ENCODE measurements around the gene FBLN7. TPM values are rescaled to one million over a fixed set of nuclear protein-coding genes. Genes with fewer than 3 reads are reported as not detected.
"Not testable (repeated sequence)": the region's sequence is repeated elsewhere in the genome, so short reads cannot be mapped to it uniquely, and the experiment has no call there.

The FBLN7 gene
- total RNA-seq, 2 experiments from 2014 or later = 7.9 to 8.3 TPM

DNA sequence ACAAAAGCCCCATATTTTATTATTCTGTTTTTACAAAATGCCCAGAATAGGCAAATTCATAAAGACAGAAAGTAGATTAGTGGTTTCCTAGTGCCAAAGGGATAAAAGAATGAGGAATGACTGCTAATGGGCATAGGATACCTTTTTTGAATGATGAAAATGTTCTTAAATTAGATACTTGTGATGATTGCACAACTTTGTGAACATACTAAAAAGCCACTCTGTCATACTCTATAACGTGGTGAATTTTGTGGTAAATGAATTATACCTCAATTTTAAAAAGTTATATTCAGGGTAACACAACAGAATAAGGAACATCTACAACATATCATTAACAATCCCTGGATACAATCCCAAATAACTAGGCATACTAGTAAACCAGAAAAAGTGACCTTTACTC is 9.1 kb upstream of the FBLN7 start:
- no peak overlapping the region for H3K27ac Mint-ChIP-seq
- no peak overlapping the region for H3K4me3 Mint-ChIP-seq
- peaks cover 7% of the 10 kb centered on the region for H3K36me3 Mint-ChIP-seq (ENCODE audit: low read depth)
- no peaks in the 10 kb centered on the region for H3K27me3 Mint-ChIP-seq
- H3K4me1 Mint-ChIP-seq = peaks cover 6% of the 10 kb centered on the region
- ChIA-PET CTCF (no interaction called here), POLR2A (no interaction called here)
- DNase-seq = no peak
- H3K9me3 Mint-ChIP-seq = peaks cover 10% of the 10 kb centered on the region

DNA sequence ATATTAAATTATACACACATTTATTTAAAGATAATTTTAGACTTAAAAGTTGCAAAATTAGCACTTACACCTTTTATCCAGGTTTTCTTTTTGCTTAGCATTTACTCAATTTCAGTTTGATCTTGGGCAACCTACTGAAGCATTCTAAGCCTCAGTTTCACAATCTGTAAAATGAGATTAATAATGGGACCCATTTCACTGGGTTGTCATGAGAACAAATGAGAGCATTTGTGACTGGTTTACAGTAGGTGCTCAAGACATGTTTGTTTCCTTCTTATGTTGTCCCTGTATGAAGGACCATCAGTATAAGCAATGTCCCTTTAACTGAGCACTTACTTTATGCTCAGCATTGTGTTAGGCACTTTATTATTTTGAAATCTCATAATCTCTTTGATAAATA is 4.8 kb upstream of the FBLN7 start:
- Mint-ChIP-seq H3K9me3 (peaks cover 10% of the 10 kb centered on the region), H3K36me3 (ENCODE audit: low read depth) (peaks cover 6% of the 10 kb centered on the region)
- CTCF ChIA-PET = no interaction called here

DNA sequence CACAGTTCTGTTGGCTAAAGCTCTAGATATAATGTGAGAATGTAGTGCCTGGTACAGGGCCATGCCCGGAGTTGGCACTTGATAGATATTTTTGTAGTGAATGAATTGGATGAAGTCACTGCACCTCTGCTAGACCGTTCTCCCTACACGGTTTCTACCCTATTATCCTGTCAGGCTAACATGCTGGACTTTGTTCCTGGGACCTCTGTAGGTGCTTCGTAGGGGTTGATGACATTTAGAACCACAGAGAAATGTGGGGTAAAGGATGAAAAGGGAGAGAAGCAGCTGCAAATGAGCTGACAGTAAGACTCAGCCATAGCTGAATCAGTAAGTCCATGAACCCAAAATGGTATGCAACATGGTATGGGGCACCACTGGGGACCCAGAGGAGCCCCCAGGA is 4.1 kb upstream of the FBLN7 start:
- DNase-seq = no peak
- ChIA-PET POLR2A (no interaction called here), CTCF (no interaction called here)
- H3K36me3 Mint-ChIP-seq (ENCODE audit: low read depth) = peaks cover 6% of the 10 kb centered on the region
- no peak overlapping the region for H3K27ac Mint-ChIP-seq
- H3K27me3 Mint-ChIP-seq = peaks cover 17% of the 10 kb centered on the region
- H3K9me3 Mint-ChIP-seq = peaks cover 10% of the 10 kb centered on the region
- H3K4me1 Mint-ChIP-seq = peaks cover 15% of the 10 kb centered on the region
- H3K4me3 Mint-ChIP-seq = no peak overlapping the region

More for the DNA sequence above, 4.8 kb upstream of the FBLN7 start:
- no peak overlapping the region for H3K4me3 Mint-ChIP-seq
- DNase-seq = no peak
- POLR2A ChIA-PET = no interaction called here
- no peak overlapping the region for H3K27ac Mint-ChIP-seq
- peaks cover 17% of the 10 kb centered on the region for H3K27me3 Mint-ChIP-seq
- peaks cover 13% of the 10 kb centered on the region for H3K4me1 Mint-ChIP-seq

DNA sequence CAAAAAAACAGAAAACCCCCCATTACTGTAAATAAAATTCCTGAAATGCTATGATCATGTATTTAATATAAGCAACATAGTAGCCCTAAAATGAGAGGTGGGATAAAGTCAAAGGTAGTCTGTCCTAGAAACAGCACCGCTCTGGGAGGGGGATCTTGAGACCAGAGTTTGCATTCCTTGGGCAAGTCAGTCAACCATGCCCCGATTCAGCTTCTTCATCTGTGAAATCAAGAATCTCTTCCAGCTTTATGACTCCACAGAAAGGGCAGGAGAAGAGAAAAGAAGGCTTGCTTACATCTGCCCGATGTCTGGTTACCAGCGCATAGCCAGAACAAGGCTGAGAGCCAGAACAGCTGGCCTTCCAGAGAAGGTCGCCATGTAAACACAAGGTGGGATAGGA is 2.1 kb upstream of the FBLN7 start:
- no peak for DNase-seq
- ChIA-PET CTCF (interaction anchor here (2.2 kb wide), 1 partner anchor 14 kb away, joined by 6 read pairs; no protein-coding TSS in a partner anchor), POLR2A (no interaction called here)
- peaks cover 10% of the 10 kb centered on the region for H3K9me3 Mint-ChIP-seq
- H3K27ac Mint-ChIP-seq = no peak overlapping the region
- H3K36me3 Mint-ChIP-seq (ENCODE audit: low read depth) = peaks cover 3% of the 10 kb centered on the region
- H3K4me1 Mint-ChIP-seq = peaks cover 16% of the 10 kb centered on the region
- peaks cover 28% of the 10 kb centered on the region for H3K27me3 Mint-ChIP-seq
- H3K4me3 Mint-ChIP-seq = no peak overlapping the region

DNA sequence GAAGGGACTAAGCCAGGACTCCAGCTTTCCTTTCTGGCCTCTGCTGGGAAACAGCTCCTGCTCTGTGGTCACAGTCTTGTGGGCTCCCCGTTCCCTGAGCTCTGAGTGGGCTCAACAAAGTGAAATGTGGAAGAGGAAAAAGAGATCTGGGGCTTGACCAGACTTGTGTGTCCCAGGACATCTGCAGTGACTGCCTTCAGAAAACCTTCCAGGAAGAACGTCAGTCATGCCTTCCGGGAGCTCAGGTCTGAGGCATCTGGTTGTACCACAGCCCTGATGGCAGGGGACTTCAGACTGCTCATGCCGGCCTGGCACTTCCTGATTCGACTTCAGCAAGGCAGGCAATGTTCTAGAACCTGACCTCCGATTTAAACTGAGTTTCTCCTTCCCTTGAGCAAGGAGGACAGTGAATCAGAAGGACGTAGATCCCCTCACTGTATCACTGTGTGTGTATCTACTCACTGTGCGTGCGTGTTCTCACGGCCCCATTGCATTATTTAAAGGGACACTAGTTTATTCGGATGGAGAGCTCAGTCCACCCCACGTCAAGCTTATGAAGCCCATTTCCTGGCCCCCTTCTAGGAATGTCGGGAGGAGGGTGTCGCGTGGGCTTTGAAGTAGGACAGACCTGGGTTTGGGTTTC is 548 bp upstream of the FBLN7 start:
- CTCF ChIA-PET = interaction anchor here (0.5 to 2.4 kb wide), 4 partner anchors 10 to 41 kb away, joined by 3 to 6 read pairs (median 4); no protein-coding TSS in a partner anchor
- Mint-ChIP-seq H3K4me1 (peaks cover 11% of the 10 kb centered on the region), H3K27ac (no peak overlapping the region), H3K4me3 (peak overlapping the region; percentile 34), H3K36me3 (ENCODE audit: low read depth) (peaks cover 3% of the 10 kb centered on the region), H3K27me3 (peaks cover 36% of the 10 kb centered on the region), H3K9me3 (peaks cover 8% of the 10 kb centered on the region)
- DNase-seq = no peak
- POLR2A ChIA-PET = no interaction called here

DNA sequence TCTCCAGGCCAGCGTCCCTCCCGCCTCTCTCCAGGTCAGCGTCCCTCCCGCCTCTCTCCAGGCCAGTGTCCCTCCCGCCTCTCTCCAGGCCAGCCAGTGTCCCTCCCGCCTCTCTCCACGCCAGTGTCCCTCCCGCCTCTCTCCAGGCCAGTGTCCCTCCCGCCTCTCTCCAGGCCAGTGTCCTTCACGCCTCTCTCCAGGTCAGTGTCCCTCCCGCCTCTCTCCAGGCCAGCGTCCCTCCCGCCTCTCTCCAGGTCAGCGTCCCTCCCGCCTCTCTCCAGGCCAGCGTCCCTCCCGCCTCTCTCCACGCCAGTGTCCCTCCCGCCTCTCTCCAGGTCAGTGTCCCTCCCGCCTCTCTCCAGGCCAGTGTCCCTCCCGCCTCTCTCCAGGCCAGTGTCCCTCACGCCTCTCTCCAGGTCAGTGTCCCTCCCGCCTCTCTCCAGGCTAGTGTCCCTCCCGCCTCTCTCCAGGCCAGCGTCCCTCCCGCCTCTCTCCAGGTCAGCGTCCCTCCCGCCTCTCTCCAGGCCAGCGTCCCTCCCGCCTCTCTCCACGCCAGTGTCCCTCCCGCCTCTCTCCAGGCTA is 939 bp downstream of the FBLN7 start:
- CTCF ChIA-PET = interaction anchor here (2.4 kb wide), 1 partner anchor 18 kb away, joined by 5 read pairs; no protein-coding TSS in a partner anchor
- peaks cover 40% of the 10 kb centered on the region for H3K27me3 Mint-ChIP-seq
- H3K36me3 Mint-ChIP-seq (ENCODE audit: low read depth); H3K9me3 Mint-ChIP-seq; H3K4me3 Mint-ChIP-seq; DNase-seq; H3K4me1 Mint-ChIP-seq; POLR2A ChIA-PET; H3K27ac Mint-ChIP-seq: not testable (repeated sequence)

DNA sequence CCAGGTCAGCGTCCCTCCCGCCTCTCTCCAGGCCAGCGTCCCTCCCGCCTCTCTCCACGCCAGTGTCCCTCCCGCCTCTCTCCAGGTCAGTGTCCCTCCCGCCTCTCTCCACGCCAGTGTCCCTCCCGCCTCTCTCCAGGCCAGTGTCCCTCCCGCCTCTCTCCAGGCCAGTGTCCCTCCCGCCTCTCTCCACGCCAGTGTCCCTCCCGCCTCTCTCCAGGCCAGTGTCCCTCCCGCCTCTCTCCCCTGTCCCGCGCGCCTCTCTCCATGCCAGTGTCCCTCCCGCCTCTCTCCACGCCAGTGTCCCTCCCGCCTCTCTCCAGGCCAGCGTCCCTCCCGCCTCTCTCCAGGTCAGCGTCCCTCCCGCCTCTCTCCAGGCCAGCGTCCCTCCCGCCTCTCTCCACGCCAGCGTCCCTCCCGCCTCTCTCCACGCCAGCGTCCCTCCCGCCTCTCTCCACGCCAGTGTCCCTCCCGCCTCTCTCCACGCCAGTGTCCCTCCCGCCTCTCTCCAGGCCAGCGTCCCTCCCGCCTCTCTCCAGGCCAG is 1.5 kb downstream of the FBLN7 start:
- DNase-seq; H3K4me1 Mint-ChIP-seq; H3K9me3 Mint-ChIP-seq; POLR2A ChIA-PET; H3K36me3 Mint-ChIP-seq (ENCODE audit: low read depth); H3K4me3 Mint-ChIP-seq; H3K27ac Mint-ChIP-seq: not testable (repeated sequence)
- CTCF ChIA-PET = interaction anchor here (0.6 to 1.1 kb wide), 2 partner anchors 18 to 874 kb away, joined by 4 to 5 read pairs; no protein-coding TSS in a partner anchor
- peaks cover 40% of the 10 kb centered on the region for H3K27me3 Mint-ChIP-seq

DNA sequence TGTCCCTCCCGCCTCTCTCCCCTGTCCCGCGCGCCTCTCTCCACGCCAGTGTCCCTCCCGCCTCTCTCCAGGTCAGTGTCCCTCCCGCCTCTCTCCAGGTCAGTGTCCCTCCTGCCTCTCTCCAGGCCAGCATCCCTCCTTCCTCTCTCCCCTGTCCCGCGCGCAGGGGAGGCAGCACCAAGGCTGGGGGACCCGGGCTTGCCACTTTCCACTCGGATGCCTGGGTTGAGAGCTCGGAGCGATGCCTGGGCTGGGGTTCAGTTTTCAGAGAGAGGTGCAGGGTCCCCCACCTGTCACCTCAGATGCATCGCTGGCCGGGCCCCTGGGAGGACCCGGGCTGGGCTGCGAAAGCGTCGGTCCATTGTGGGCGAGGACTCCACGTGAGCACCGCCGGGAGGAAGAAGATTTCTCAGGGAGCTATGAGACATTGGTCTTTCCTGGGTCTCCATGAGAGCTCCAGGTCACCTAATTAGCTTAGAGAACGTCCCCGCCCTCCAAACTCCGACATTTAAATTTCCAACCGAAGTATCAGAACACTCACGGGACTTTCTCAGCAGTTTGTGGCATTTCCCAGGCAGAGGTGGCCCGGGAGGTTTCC is 2.1 kb downstream of the FBLN7 start:
- H3K9me3 Mint-ChIP-seq = no peaks in the 10 kb centered on the region
- peak overlapping the region; percentile 16 for H3K4me3 Mint-ChIP-seq
- H3K36me3 Mint-ChIP-seq (ENCODE audit: low read depth) = peaks cover 3% of the 10 kb centered on the region
- ChIA-PET CTCF (interaction anchor here (0.6 to 1.1 kb wide), 2 partner anchors 18 to 873 kb away, joined by 4 to 5 read pairs; no protein-coding TSS in a partner anchor), POLR2A (no interaction called here)
- no peak for DNase-seq
- peaks cover 10% of the 10 kb centered on the region for H3K4me1 Mint-ChIP-seq
- H3K27me3 Mint-ChIP-seq = peaks cover 40% of the 10 kb centered on the region
- H3K27ac Mint-ChIP-seq = no peak overlapping the region

DNA sequence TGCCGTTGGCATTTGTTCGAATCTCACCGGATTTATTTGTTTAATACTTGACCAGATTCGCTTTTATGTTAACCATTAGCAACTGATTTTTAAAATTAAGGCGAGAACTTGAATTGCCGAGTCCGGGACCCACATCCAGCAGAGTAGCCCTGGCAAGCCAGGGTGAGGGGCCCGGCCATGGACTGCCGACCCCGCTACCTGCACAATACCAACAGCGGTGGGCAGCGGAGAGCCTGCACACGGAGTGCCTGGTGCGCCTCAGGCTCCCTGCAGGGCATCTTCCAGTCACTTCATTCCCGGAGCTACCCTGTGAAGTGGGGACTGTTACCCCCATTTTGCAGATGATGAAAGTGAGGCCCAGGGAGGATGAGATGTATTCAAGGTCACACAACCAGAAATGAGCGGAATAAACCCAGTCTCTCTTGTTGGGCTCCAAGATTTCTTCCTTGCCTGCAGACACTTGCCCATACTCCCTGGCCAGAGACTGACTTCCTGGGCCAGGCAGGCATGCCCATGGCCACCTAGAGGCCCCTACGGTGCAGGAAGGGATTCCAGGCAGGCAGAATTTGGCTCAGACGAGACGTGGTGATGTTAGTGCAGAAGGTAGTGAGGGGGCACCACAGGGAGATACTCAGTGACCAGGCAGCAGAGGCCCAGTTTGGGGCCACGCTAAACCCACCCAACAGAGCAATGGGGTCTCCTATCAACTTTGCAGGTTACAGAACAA is 2.9 kb downstream of the FBLN7 start:
- CTCF ChIA-PET = interaction anchor here (1.1 kb wide), 1 partner anchor 19 kb away, joined by 4 read pairs; no protein-coding TSS in a partner anchor
- no peak overlapping the region for H3K4me3 Mint-ChIP-seq
- H3K27me3 Mint-ChIP-seq = peaks cover 39% of the 10 kb centered on the region

DNA sequence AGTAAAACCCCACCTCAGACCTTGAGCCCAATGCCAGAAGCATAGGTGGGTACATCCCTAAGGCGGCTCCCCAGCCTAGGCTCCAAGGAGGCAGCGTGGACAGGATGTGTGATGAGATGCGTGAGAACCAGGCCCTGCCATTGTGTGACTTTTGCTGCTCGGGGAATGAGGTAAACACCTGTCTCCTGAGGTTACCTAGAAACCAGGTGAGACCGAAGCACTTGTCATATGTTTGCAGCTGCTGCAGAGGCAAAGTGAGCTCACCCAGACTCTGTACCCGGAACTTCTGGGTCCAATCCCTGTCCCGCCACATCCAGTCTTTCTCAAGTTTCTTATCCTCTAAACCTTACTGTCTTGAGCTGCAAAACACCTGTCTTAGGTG is 3.4 kb downstream of the FBLN7 start:
- Mint-ChIP-seq H3K36me3 (ENCODE audit: low read depth) (peaks cover 3% of the 10 kb centered on the region), H3K4me1 (peaks cover 10% of the 10 kb centered on the region), H3K4me3 (no peak overlapping the region), H3K27me3 (peaks cover 33% of the 10 kb centered on the region), H3K27ac (no peak overlapping the region), H3K9me3 (no peaks in the 10 kb centered on the region)
- ChIA-PET POLR2A (no interaction called here), CTCF (no interaction called here)
- no peak for DNase-seq

More for the DNA sequence above, 2.9 kb downstream of the FBLN7 start:
- H3K4me1 Mint-ChIP-seq = peaks cover 10% of the 10 kb centered on the region
- DNase-seq = no peak
- no peaks in the 10 kb centered on the region for H3K9me3 Mint-ChIP-seq
- peaks cover 3% of the 10 kb centered on the region for H3K36me3 Mint-ChIP-seq (ENCODE audit: low read depth)
- H3K27ac Mint-ChIP-seq = no peak overlapping the region
- POLR2A ChIA-PET = no interaction called here

DNA sequence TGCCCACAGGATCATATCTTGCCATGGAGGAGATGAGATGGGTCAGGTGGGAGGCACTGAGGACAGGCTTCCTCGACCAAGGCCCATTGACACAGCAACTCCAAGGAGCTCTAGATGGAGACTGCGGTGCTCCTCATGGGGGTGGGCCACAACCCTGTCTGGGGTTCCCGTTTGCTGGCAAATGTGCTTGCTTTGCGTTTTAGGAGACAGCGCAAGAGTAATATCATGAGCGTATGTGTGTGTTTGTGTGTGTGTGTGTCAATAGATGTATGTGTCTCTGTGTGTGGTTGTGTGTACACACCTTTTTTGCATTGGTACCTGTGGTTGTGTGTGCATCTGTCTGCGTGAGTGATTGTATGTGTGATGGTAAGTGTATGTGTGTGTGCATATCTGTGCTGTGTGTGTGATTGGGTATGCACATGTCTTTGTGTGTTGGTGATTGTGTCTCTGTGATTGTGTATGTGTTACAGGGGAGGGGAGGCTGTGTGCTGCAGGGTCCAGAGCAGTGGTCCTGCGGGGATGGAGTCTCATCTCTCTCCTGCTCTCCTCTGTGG is 4.4 kb downstream of the FBLN7 start:
- Mint-ChIP-seq H3K4me1 (peaks cover 8% of the 10 kb centered on the region), H3K27me3 (peaks cover 28% of the 10 kb centered on the region), H3K9me3 (no peaks in the 10 kb centered on the region), H3K4me3 (no peak overlapping the region), H3K27ac (no peak overlapping the region), H3K36me3 (ENCODE audit: low read depth) (peaks cover 2% of the 10 kb centered on the region)
- ChIA-PET POLR2A (no interaction called here), CTCF (no interaction called here)
- no peak for DNase-seq

DNA sequence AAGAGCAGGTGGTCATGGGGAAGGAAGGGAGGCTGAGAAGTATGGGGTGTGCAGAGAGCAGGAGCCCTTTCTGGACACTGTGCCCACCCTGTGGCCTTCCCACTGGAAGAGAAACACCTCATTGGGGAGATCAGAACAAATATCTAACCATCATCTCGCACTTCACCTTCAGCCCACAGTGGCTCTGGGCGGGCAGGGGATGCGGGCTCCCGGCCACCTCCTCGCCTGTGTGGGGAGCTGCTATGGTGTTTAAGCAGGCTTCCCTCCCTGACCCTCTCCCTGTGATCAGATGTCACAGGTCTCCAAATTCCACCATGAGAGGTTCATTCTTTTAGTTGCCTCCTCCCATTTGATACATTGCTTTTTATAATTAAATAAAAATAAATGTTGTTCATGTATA is 5.0 kb downstream of the FBLN7 start:
- Mint-ChIP-seq H3K4me3 (no peak overlapping the region), H3K27me3 (peaks cover 23% of the 10 kb centered on the region), H3K4me1 (peaks cover 4% of the 10 kb centered on the region), H3K36me3 (ENCODE audit: low read depth) (no peaks in the 10 kb centered on the region), H3K9me3 (no peaks in the 10 kb centered on the region), H3K27ac (no peak overlapping the region)
- ChIA-PET POLR2A (no interaction called here), CTCF (no interaction called here)
- no peak for DNase-seq
